Esophagus squamous epithelium (tissue), 4 donors: Measurements from ENCODE around the gene ZDHHC8.

ENCODE experiments used
- POLR2A ChIP-seq, 4 donors: fragments of 450-650 bp; IDR thresholded peaks; one replicate each; pipeline ENCODE4 v1.6.1; 2017; ENCODE audit warnings: antibody characterized with exemption in 4 of 4, mild to moderate bottlenecking in 4 of 4, moderate library complexity in 3 of 4
- TF ChIP-seq, protein P1 (sequence below), 6 experiments: fragments of 450-650 bp in 4 of 6; fragments of 200-600 bp in 2 of 6; sonication (generic) in 2 of 6; IDR thresholded peaks; one replicate each; pipeline ENCODE4 v1.5.1; 2016 to 2019; ENCODE audit warnings: antibody characterized with exemption in 6 of 6, mild to moderate bottlenecking in 4 of 6, moderate library complexity in 4 of 6

DNA sequence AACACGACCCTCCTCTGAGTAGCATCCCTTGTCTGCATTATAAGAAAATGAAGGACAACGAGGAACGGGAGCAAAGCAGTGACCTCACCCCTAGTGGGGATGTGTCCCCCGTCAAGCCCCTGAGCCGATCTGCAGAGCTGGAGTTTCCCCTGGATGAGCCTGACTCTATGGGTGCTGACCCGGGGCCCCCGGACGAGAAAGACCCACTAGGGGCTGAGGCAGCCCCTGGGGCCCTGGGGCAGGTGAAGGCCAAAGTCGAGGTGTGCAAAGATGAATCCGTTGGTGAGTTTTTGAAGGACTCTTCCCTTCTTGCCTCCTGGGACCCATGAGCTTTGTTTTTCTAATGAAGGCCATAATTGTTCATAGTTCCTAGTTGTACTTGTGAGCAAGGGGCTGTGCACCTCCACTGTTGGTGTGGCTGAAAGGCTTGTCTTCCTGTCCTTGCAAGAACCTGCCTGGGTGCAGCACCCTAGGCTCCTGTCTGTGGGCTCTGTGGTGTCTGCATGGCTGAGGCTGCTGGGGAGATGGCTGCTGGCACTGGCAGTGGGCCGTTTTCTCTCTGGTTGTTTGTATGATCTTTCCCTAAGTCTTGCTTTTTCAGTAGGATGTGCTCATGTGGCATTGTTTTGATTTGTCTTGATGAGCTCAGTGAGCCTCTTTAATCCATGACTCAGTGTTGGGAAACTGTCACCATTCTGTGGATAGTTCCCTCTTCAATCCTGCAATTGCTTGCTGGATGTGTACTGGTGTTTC, 41.5 kb upstream of the ZDHHC8 start:
- no peak for TF ChIP-seq POLR2A (IDR thresholded peaks at IDR 0.05)
- TF ChIP-seq, protein P1, sequence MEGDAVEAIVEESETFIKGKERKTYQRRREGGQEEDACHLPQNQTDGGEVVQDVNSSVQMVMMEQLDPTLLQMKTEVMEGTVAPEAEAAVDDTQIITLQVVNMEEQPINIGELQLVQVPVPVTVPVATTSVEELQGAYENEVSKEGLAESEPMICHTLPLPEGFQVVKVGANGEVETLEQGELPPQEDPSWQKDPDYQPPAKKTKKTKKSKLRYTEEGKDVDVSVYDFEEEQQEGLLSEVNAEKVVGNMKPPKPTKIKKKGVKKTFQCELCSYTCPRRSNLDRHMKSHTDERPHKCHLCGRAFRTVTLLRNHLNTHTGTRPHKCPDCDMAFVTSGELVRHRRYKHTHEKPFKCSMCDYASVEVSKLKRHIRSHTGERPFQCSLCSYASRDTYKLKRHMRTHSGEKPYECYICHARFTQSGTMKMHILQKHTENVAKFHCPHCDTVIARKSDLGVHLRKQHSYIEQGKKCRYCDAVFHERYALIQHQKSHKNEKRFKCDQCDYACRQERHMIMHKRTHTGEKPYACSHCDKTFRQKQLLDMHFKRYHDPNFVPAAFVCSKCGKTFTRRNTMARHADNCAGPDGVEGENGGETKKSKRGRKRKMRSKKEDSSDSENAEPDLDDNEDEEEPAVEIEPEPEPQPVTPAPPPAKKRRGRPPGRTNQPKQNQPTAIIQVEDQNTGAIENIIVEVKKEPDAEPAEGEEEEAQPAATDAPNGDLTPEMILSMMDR (IDR thresholded peaks at IDR 0.05) = no peak
